ENCODE results near the gene MRGPRG. TPM values are rescaled to one million over a fixed set of nuclear protein-coding genes. Genes with fewer than 3 reads are reported as not detected.
A peak's percentile ranks its signal among the peaks of the same experiment; 100 is the strongest.

MRGPRG gene
- total and polyA plus RNA-seq, 9 donors = not detected

GRCh38 chr11:3222941-3223915 is 4.6 kb upstream of the MRGPRG start:
- Histone ChIP-seq H3K4me1 (ENCODE audit: insufficient read depth) (no peaks in the 10 kb centered on the region), H3K9me3 (no peaks in the 10 kb centered on the region), H3K36me3 (no peaks in the 10 kb centered on the region), H3K27ac (no peak overlapping the region), H3K27me3 (no peaks in the 10 kb centered on the region), H3K4me3 (no peak overlapping the region)
- no peak for DNase-seq
- no peak for TF ChIP-seq CTCF (IDR thresholded peaks at IDR 0.05)
- no peak for TF ChIP-seq POLR2A (IDR thresholded peaks at IDR 0.05)
- no peak for TF ChIP-seq EP300 (IDR thresholded peaks at IDR 0.05)
- intact Hi-C loops (cut with DNase I) = no loop called here
- 66 to 71% (median 69%) methylated on average over 35 to 36 of the region's 36 CpGs for WGBS, 3 donors

- no peak overlapping the region for H3K4me3 ChIP-seq
- 80 to 87% (median 83%) methylated on average over 37 of the region's 37 CpGs for WGBS, 3 donors
- no peaks in the 10 kb centered on the region for H3K4me1 ChIP-seq (ENCODE audit: insufficient read depth)
- H3K9me3 ChIP-seq = no peaks in the 10 kb centered on the region
- DNase-seq = peak in 3 of 5 donors; percentile 7 to 28 (median 9)
- H3K27ac ChIP-seq = no peak overlapping the region
- H3K27me3 ChIP-seq = no peaks in the 10 kb centered on the region
- H3K36me3 ChIP-seq = no peaks in the 10 kb centered on the region
- intact Hi-C loops (cut with DNase I) = no loop called here
- TF ChIP-seq POLR2A (IDR thresholded peaks at IDR 0.05) (no peak), CTCF (IDR thresholded peaks at IDR 0.05) (no peak), EP300 (IDR thresholded peaks at IDR 0.05) (no peak)
Observed at GRCh38 chr11:3222003-3222855, 3.6 kb upstream of the MRGPRG start.

GRCh38 chr11:3221408-3222002 is 2.9 kb upstream of the MRGPRG start:
- peak in 2 of 5 donors; percentile 3 to 8 for DNase-seq
- no peaks in the 10 kb centered on the region for H3K36me3 ChIP-seq
- H3K4me3 ChIP-seq = no peak overlapping the region
- no peak for TF ChIP-seq EP300 (IDR thresholded peaks at IDR 0.05)
- TF ChIP-seq CTCF (IDR thresholded peaks at IDR 0.05) = no peak
- TF ChIP-seq POLR2A (IDR thresholded peaks at IDR 0.05) = no peak
- H3K27ac ChIP-seq = no peak overlapping the region
- intact Hi-C loops (cut with DNase I) = no loop called here
- WGBS, 3 donors = 23 to 30% (median 26%) methylated on average over 27 of the region's 27 CpGs
- no peaks in the 10 kb centered on the region for H3K4me1 ChIP-seq (ENCODE audit: insufficient read depth)
- no peaks in the 10 kb centered on the region for H3K27me3 ChIP-seq
- no peaks in the 10 kb centered on the region for H3K9me3 ChIP-seq
